ENCODE measurements around the gene EIF4G3.

- no peak for TF ChIP-seq CTCF (IDR thresholded peaks at IDR 0.05)
- no peak for TF ChIP-seq POLR2AphosphoS5 (IDR thresholded peaks at IDR 0.05; ENCODE audit: insufficient read depth in 1 of 2, low read depth in 1 of 2)
- TF ChIP-seq POLR2A (IDR thresholded peaks at IDR 0.05), result no peak
Measured at GRCh38 chr1:20981915-20982314, 194.8 kb downstream of the EIF4G3 start.
